Chondrocyte (in vitro differentiated cells): ENCODE data around the gene ADARB2. TPM values are rescaled to one million over a fixed set of nuclear protein-coding genes. Genes with fewer than 3 reads are reported as not detected.

ENCODE experiments used
- DNase-seq: peaks from one replicate; pipeline ENCODE4 v3.0.0; 2021; ENCODE audit warnings: mixed read lengths, low spot score
- H3K27ac Mint-ChIP-seq: one replicate; pipeline ENCODE4 v1.8.0; 2021; ENCODE audit warnings: mild to moderate bottlenecking, moderate library complexity, mixed read lengths; ENCODE audit not compliant: unreplicated experiment
- H3K27me3 Mint-ChIP-seq: 2 replicates; pipeline ENCODE4 v1.8.0; 2021; ENCODE audit warnings: low read depth, mixed read lengths
- H3K36me3 Mint-ChIP-seq: 2 replicates; pipeline ENCODE4 v1.8.0; 2021; ENCODE audit warnings: low read depth, mixed read lengths
- H3K4me1 Mint-ChIP-seq: 2 replicates; pipeline ENCODE4 v1.8.0; 2021; ENCODE audit warnings: low read depth, mild to moderate bottlenecking, mixed read lengths
- H3K4me3 Mint-ChIP-seq: one replicate; pipeline ENCODE4 v1.8.0; 2021; ENCODE audit warnings: mild to moderate bottlenecking, moderate library complexity, mixed read lengths; ENCODE audit not compliant: unreplicated experiment
- H3K9me3 Mint-ChIP-seq: 2 replicates; pipeline ENCODE4 v1.8.0; 2021; ENCODE audit warnings: low read depth, mixed read lengths
- CTCF ChIP-seq: fragments of 200-600 bp; sonication (generic); IDR thresholded peaks from 2 replicates; pipeline ENCODE4 v1.5.0; 2021; ENCODE audit warnings: antibody characterized with exemption, mild to moderate bottlenecking, moderate library complexity
- total RNA-seq: library from RNA; stranded (reverse); gene quantifications from 3 replicates; pipeline ENCODE4 v1.2.1, GENCODE V29; 2021

The ADARB2 gene
- total RNA-seq, 1 donor from 2014 or later: 3.3 TPM

- no peak for TF ChIP-seq CTCF
- no peaks in the 10 kb centered on the region for H3K4me1 Mint-ChIP-seq
- no peaks in the 10 kb centered on the region for H3K36me3 Mint-ChIP-seq
- peaks cover 2% of the 10 kb centered on the region for H3K9me3 Mint-ChIP-seq
- H3K27me3 Mint-ChIP-seq: peaks cover 14% of the 10 kb centered on the region
- H3K4me3 Mint-ChIP-seq: no peak overlapping the region
- no peak for DNase-seq
- H3K27ac Mint-ChIP-seq: no peak overlapping the region
Observed at GRCh38 chr10:1477578-1477977, 259.7 kb downstream of the ADARB2 start.

DNA sequence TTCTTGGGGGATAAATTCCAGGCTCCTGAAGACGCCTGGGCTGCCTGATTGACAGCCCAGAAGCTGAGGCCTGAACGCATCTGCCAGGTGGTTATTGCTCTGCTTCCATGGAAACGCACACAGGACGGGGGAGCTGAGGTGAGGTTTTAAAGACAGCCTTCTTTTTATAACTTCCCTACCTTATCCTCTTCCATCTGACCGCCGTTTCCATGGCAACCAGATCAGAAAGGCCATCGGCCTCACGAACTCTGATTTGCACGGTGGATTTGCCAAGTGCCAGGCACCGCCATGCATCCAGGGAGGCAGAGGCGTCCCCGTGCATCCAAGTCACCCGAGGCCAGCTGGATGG is 260.9 kb downstream of the ADARB2 start:
- Mint-ChIP-seq H3K27me3 (peaks cover 7% of the 10 kb centered on the region), H3K4me1 (no peaks in the 10 kb centered on the region), H3K9me3 (peaks cover 2% of the 10 kb centered on the region), H3K27ac (no peak overlapping the region), H3K36me3 (no peaks in the 10 kb centered on the region), H3K4me3 (no peak overlapping the region)
- DNase-seq: no peak
- TF ChIP-seq CTCF: no peak

DNA sequence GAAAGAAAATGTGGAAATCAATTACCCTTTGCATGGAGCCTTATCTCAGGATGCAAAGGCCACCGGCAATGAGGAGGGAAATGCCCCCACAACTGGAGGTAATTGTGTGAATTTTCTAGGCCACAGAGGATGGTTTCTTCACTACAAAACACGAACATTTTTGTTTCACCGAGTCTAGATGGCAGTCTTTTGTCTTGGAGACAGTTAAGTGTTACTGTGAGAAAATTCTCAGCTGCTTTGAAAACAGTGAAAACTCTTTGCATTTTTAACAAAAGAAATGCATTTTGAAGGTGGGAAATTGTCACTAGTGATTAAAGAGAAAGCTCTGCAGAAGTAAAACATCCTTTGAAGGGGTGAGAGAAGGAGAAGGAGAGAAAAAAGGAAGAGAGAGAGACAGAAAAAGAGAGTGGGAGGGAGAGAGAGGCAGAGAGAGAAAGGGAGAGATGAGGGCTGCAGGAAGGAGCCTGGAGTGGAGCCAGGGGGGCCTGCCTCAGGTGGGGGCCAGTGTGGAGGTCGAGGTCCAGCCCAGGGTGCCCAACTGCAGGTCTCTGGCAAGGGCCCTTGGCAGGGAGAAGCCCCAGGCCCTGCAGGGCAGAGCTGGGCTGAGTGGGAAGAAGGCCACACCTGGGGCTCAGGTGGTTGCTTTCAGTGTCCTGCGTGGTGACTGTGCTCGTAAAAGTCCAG is 261.4 kb downstream of the ADARB2 start:
- no peak for DNase-seq
- no peak for TF ChIP-seq CTCF
- peaks cover 4% of the 10 kb centered on the region for H3K27me3 Mint-ChIP-seq
- peaks cover 2% of the 10 kb centered on the region for H3K9me3 Mint-ChIP-seq
- H3K4me3 Mint-ChIP-seq: no peak overlapping the region
- H3K4me1 Mint-ChIP-seq: no peaks in the 10 kb centered on the region
- H3K27ac Mint-ChIP-seq: no peak overlapping the region
- H3K36me3 Mint-ChIP-seq: no peaks in the 10 kb centered on the region

DNA sequence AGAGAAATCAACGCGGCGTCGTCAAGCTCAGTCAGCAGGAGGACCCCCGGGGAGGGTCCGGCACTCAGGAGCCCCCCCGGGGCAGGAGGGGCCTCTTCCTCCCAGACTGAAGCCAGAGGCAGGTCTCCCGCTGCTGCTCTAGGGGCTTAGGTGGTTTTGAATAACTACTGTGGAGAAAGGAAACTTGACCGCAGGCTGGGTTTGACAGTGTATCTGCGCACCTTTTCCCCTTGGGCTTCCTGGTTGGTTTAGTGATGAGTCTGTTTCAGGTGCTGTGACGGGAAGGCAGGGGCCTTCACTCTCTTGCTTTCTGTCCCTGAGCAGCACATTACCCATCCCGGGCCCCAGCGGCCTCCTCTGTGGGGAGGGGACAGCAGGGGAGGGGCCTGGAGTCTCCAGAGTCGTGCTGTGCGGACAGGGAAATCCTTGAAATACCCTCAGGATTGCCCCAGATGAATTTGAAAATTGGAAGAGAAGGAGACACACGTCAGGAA is 262.2 kb downstream of the ADARB2 start:
- Mint-ChIP-seq H3K36me3 (no peaks in the 10 kb centered on the region), H3K27ac (no peak overlapping the region), H3K27me3 (peaks cover 3% of the 10 kb centered on the region), H3K4me3 (no peak overlapping the region), H3K4me1 (no peaks in the 10 kb centered on the region), H3K9me3 (peaks cover 2% of the 10 kb centered on the region)
- no peak for TF ChIP-seq CTCF
- no peak for DNase-seq

DNA sequence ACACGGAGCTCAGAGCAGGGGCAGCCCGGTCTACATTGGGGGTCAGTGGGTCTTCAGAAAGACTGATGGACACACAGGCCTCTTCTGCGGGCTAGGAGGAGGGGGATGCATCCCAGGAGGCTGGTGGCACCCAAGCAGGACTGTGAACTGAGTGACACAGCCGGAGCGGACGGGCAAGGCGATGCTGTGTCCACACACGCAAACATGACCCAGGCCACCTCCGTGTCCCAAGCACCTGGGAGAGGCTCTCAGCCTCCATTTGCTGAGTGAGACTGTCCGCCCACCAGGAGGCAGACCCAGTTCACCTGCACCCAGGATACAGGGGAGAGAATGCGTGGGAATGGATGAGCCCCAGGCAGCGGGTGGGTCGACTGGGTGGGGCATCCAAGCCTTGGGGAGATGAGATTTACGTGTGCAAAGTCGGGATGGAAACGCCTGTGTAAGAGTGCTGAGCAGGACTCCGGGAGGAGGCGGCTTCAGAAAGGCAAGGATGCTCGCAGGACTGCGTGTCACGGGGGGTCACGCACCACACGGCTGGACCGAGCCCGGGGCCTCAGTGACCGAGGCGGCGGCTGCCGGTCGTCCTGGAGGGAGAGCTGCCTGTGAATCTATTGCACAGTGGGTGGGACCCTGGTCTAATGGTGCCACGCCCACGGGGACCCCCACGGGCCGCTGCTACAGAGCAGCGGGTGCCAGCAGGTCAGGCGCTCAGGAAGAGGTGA is 262.8 kb downstream of the ADARB2 start:
- DNase-seq: no peak
- H3K9me3 Mint-ChIP-seq: peaks cover 2% of the 10 kb centered on the region
- H3K4me1 Mint-ChIP-seq: no peaks in the 10 kb centered on the region
- no peak overlapping the region for H3K27ac Mint-ChIP-seq
- TF ChIP-seq CTCF: no peak
- peaks cover 3% of the 10 kb centered on the region for H3K27me3 Mint-ChIP-seq
- no peak overlapping the region for H3K4me3 Mint-ChIP-seq
- H3K36me3 Mint-ChIP-seq: no peaks in the 10 kb centered on the region
